Activated B cell treated with CpG ODN at 0.5 μM for 24 hours (primary cell): ENCODE results near the gene SAPCD2. TPM values are rescaled to one million over a fixed set of nuclear protein-coding genes. Genes with fewer than 3 reads are reported as not detected.
A peak's percentile ranks its signal among the peaks of the same experiment; 100 is the strongest.

ENCODE experiments used
- ATAC-seq: fragments of 200-7000 bp; cut with Tn5 transposase; one replicate; pipeline ENCODE4 v1.10.0; 2021; ENCODE audit warnings: low read depth, mild to moderate bottlenecking, moderate library complexity
- CTCF ChIA-PET: fragments of 350-600 bp; sonication (Branson Sonifier 250); formaldehyde crosslinking; loops from one replicate; lab custom pipeline; 2021; ENCODE audit warnings: antibody characterized with exemption; lab: Charles Lee
- POLR2A ChIA-PET: fragments of 350-600 bp; sonication (Branson Sonifier 250); formaldehyde crosslinking; loops from one replicate; lab custom pipeline; 2021; ENCODE audit warnings: antibody characterized with exemption; lab: Charles Lee
- DNase-seq: peaks from one replicate; pipeline ENCODE4 v3.0.0; 2022
- H3K27ac Mint-ChIP-seq: one replicate; pipeline ENCODE4 v1.8.0; 2020; ENCODE audit warnings: mixed read lengths
- H3K27me3 Mint-ChIP-seq: one replicate; pipeline ENCODE4 v1.8.0; 2021; ENCODE audit warnings: mixed read lengths
- H3K36me3 Mint-ChIP-seq: one replicate; pipeline ENCODE4 v1.8.0; 2021; ENCODE audit warnings: low read depth, mixed read lengths
- H3K4me1 Mint-ChIP-seq: one replicate; pipeline ENCODE4 v1.8.0; 2021; ENCODE audit warnings: mixed read lengths
- H3K4me3 Mint-ChIP-seq: one replicate; pipeline ENCODE4 v1.8.0; 2020; ENCODE audit warnings: mild to moderate bottlenecking, mixed read lengths
- H3K9me3 Mint-ChIP-seq: one replicate; pipeline ENCODE4 v1.8.0; 2020; ENCODE audit warnings: mixed read lengths
- CTCF ChIP-seq: fragments of 200-600 bp; IDR thresholded peaks from one replicate; pipeline ENCODE4 v1.8.0; 2022; ENCODE audit warnings: antibody characterized with exemption, mild to moderate bottlenecking
- intact Hi-C: fragments of 100-400 bp; cut with micrococcal nuclease; formaldehyde crosslinking; loops from one replicate; pipeline ENCODE4 v1.15.1; 2024
- total RNA-seq: library from RNA; stranded (reverse); gene quantifications from 2 replicates; pipeline ENCODE4 v1.2.3, GENCODE V29; 2022

SAPCD2 gene
- total RNA-seq, 1 donor from 2014 or later, result 0.80 TPM

DNA sequence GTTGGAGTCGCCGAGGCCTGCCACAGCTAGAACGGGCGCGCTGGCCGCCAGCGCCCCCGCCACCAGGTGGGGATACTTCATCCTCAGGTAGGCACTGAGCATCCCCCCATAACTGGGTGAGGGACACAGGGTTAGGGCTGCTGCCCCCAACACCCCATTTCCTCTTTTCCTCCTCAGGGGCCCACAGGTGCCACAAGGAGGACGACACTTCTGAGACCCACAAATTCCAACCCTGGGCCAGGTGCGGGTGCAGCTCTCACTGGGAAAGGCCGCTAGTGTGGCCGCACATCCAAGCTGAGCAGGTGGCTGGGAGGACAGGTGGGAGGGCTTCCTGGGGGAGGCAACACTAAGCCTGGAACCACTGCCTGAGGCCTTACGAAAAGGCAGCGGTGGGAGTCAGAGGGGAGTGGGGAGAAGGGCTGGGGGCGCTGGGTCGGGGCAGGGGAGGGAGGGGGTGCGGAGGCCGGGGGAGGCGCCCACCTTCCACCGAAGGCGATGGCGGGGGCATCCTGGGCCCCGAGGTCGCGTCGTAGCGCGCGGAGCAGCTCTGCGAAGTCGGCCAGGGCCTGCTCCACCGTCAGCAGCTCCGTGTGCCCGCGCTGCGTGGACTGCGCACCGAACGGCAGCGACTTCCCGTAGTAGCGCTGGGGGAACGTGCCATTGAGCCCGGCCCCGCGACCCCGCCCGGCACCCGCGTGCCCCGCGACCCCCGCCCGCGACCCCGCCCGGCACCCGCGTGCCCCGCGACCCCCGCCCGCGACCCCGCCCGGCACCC, 43.2 kb upstream of the SAPCD2 start:
- intact Hi-C loops, result loop anchor here (1.0 kb wide), 3 partner anchors 18 to 43 kb away; partner anchors contain the start of gene SAPCD2
- H3K27ac Mint-ChIP-seq, result no peak overlapping the region
- no peak for DNase-seq
- ATAC-seq, result peak; percentile 25
- H3K4me1 Mint-ChIP-seq, result peaks cover 10% of the 10 kb centered on the region
- ChIA-PET CTCF (interaction anchor here (1.0 to 1.1 kb wide), 2 partner anchors 18 to 45 kb away, joined by 3 read pairs; no protein-coding TSS in a partner anchor), POLR2A (interaction anchor here (0.5 to 3.6 kb wide), 9 partner anchors 10 to 1178 kb away, joined by 3 to 22 read pairs (median 4); partner anchors contain the start of genes TOR4A, TUBB4B and UAP1L1)
- no peaks in the 10 kb centered on the region for H3K27me3 Mint-ChIP-seq
- no peak for TF ChIP-seq CTCF
- H3K4me3 Mint-ChIP-seq, result peak overlapping the region; percentile 74
- H3K9me3 Mint-ChIP-seq, result no peaks in the 10 kb centered on the region
- H3K36me3 Mint-ChIP-seq, result peaks cover 23% of the 10 kb centered on the region

DNA sequence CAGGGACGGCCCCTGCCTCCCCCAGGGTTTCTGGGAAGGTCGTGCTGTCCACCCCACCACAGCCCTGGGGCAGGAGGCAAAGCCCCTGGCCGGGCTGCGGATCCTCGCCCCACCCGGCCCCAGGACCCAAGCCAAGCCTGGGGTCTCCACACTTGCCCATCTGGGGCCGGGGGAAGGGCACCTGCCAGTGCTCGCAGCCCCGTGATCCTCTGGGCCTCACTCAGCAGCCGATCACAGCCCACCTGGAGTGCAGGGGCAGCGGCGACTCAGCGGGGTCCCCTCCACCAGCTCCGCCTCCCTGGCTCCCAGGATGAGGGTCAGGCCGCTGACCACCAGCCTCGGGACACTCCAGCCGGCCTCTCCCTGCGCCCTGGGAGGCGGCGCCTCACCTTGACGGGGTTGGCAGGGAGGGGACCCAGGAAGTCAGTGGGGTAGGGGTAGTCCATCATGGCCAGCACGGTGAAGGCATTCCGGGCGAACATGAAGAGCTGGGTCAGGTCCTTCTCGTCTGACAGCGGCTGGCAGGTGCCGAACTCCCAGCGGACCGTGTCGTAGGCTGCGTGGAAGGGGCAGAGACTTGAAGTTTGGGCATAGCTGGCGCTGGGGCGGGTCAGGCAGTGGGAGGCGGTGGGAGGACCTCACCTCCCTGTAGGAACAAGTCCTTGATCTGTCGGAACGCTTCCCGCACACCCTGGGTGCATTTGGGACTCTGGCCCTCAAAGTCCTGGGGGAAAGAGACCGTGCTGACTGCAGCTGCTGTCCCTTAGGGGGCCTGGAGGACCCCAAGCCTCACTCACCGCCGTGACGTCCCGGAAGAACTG, 42.4 kb upstream of the SAPCD2 start:
- ChIA-PET CTCF (interaction anchor here (1.1 kb wide), 1 partner anchor 45 kb away, joined by 3 read pairs; no protein-coding TSS in a partner anchor), POLR2A (interaction anchor here (1.1 to 3.3 kb wide), 4 partner anchors 14 to 165 kb away, joined by 3 to 10 read pairs (median 4); partner anchors contain the start of genes TOR4A and UAP1L1)
- H3K4me1 Mint-ChIP-seq, result peaks cover 10% of the 10 kb centered on the region
- no peak overlapping the region for H3K27ac Mint-ChIP-seq
- H3K4me3 Mint-ChIP-seq, result peak overlapping the region; percentile 74
- intact Hi-C loops, result no loop called here
- no peak for DNase-seq
- H3K36me3 Mint-ChIP-seq, result peaks cover 29% of the 10 kb centered on the region
- no peaks in the 10 kb centered on the region for H3K27me3 Mint-ChIP-seq
- no peak for TF ChIP-seq CTCF
- no peak for ATAC-seq
- no peaks in the 10 kb centered on the region for H3K9me3 Mint-ChIP-seq

DNA sequence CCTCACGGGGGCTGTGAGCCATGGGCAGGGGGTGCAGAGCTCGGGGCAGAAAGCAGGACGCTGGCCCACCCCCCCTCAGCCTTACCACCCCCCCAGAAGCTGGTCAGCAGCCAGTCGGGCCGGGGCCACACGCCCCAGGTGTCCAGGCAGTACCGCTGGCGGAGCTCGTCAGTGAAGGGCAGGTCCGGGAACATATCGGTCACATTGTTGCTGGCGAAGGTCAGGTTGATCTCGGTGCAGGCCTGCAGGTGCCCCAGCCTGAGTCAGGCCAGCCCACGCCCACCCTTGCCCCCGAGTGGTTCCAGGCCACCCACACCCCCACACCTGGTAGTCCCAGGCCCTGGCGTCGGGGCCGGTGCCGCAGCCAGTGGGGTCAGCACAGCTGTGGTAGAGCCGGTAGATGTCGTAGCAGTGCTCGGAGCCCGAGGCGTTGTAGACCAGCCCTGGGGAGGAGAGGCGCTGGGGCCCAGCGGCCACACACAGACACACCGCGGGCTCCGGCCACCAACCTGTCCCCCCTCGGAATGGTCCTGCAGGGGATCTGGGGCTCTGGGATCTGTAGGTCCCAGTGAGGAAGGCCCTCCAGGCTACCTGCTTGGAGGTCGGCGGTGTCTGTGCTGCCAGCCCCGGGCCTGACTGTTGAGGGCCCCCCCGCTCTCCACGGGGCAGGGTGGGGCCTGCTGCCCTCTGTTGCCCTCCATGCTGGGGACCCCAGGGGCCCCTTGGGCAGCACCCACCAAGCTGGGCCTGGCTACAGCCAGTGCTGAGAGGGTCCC, 41.6 kb upstream of the SAPCD2 start:
- Mint-ChIP-seq H3K27ac (no peak overlapping the region), H3K36me3 (peaks cover 31% of the 10 kb centered on the region), H3K4me3 (no peak overlapping the region), H3K4me1 (peaks cover 8% of the 10 kb centered on the region), H3K27me3 (no peaks in the 10 kb centered on the region), H3K9me3 (no peaks in the 10 kb centered on the region)
- ChIA-PET CTCF (no interaction called here), POLR2A (interaction anchor here (0.7 to 0.8 kb wide), 2 partner anchors 42 to 460 kb away, joined by 3 to 4 read pairs; partner anchors contain the start of gene SAPCD2)
- intact Hi-C loops, result no loop called here
- no peak for DNase-seq
- no peak for TF ChIP-seq CTCF
- no peak for ATAC-seq

- no peak for TF ChIP-seq CTCF
- Mint-ChIP-seq H3K27me3 (no peaks in the 10 kb centered on the region), H3K36me3 (peaks cover 31% of the 10 kb centered on the region), H3K4me3 (no peak overlapping the region), H3K27ac (no peak overlapping the region), H3K4me1 (peaks cover 8% of the 10 kb centered on the region), H3K9me3 (no peaks in the 10 kb centered on the region)
- ATAC-seq, result no peak
- intact Hi-C loops, result no loop called here
- no peak for DNase-seq
- ChIA-PET CTCF (no interaction called here), POLR2A (interaction anchor here (0.7 to 0.8 kb wide), 2 partner anchors 41 to 461 kb away, joined by 3 to 4 read pairs; partner anchors contain the start of gene SAPCD2)
Measured at GRCh38 chr9:137110911-137111787, 40.8 kb upstream of the SAPCD2 start.
